Tibial nerve (tissue), 4 donors: ENCODE measurements around the gene TOPBP1. TPM values are rescaled to one million over a fixed set of nuclear protein-coding genes. Genes with fewer than 3 reads are reported as not detected.

ENCODE experiments used
- DNase-seq, 2 donors: peaks; one replicate each; pipeline ENCODE4 v3.0.0-alpha.2; 2019; ENCODE audit warnings: low spot score in 2 of 2
- H3K27ac ChIP-seq, 4 donors: fragments of 200-600 bp; sonication (generic) in 3 of 4; one replicate each; pipeline ENCODE4 v1.5.1; 2017 to 2019; ENCODE audit warnings: mild to moderate bottlenecking in 1 of 4
- H3K27me3 ChIP-seq, 2 donors: fragments of 200-600 bp; sonication (generic) in 1 of 2; one replicate each; pipeline versions ENCODE4 v1.5.1 to v1.6.0; 2017 to 2019
- H3K36me3 ChIP-seq, 3 donors: fragments of 200-600 bp; sonication (generic); one replicate each; pipeline ENCODE4 v1.5.1; 2018 to 2019
- H3K4me1 ChIP-seq, 4 donors: fragments of 200-600 bp; sonication (generic) in 3 of 4; one replicate each; pipeline ENCODE4 v1.5.1; 2017 to 2019
- H3K4me3 ChIP-seq, 4 donors: fragments of 200-600 bp; sonication (generic) in 3 of 4; one replicate each; pipeline ENCODE4 v1.5.1; 2017 to 2019; ENCODE audit warnings: mild to moderate bottlenecking in 1 of 4, moderate library complexity in 1 of 4
- H3K9me3 ChIP-seq, 4 donors: fragments of 200-600 bp; sonication (generic) in 3 of 4; one replicate each; pipeline ENCODE4 v1.5.1; 2017 to 2019
- CTCF ChIP-seq, 5 experiments: fragments of 200-600 bp in 3 of 5; fragments of 450-650 bp in 2 of 5; sonication (generic) in 3 of 5; IDR thresholded peaks; one replicate each; pipeline ENCODE4 v1.5.1; 2016 to 2019; ENCODE audit warnings: antibody characterized with exemption in 5 of 5, mild to moderate bottlenecking in 3 of 5, moderate library complexity in 2 of 5
- EP300 ChIP-seq, 2 donors: sonication (generic); formaldehyde crosslinking; IDR thresholded peaks; one replicate each; pipeline ENCODE4 v1.6.1; 2017; ENCODE audit warnings: antibody characterized with exemption in 2 of 2, mild to moderate bottlenecking in 1 of 2
- POLR2A ChIP-seq, 2 donors: fragments of 450-650 bp; IDR thresholded peaks; one replicate each; pipeline ENCODE4 v1.6.1; 2017; ENCODE audit warnings: antibody characterized with exemption in 2 of 2, mild to moderate bottlenecking in 2 of 2, moderate library complexity in 2 of 2
- WGBS, 2 donors: methylation state at CpG; one replicate each; pipeline ENCODE4 v1.1.5; 2018; 5-methylcytosine and 5-hydroxymethylcytosine counted together
- total RNA-seq, 4 donors: library from RNA; depleted of rRNA; stranded (reverse); fragments of >200 nt; gene quantifications; one replicate each; pipeline ENCODE4 v1.1.0, GENCODE V29; 2016

TOPBP1 gene
- total RNA-seq, 4 donors from 2014 or later: 17.0 to 39.3 (median 22.1) TPM

- WGBS, 2 donors: 85 to 91% methylated on average over 5 to 6 of the region's 7 CpGs
- Histone ChIP-seq H3K9me3 (no peaks in the 10 kb centered on the region), H3K36me3 (no peaks in the 10 kb centered on the region), H3K4me1 (no peaks in the 10 kb centered on the region), H3K27ac (no peak overlapping the region), H3K27me3 (no peaks in the 10 kb centered on the region), H3K4me3 (no peak overlapping the region)
- no peak for DNase-seq
- TF ChIP-seq CTCF (IDR thresholded peaks at IDR 0.05) (no peak), POLR2A (IDR thresholded peaks at IDR 0.05) (no peak), EP300 (IDR thresholded peaks at IDR 0.05) (no peak)
Observed at GRCh38 chr3:133701435-133702358, 40.0 kb upstream of the TOPBP1 start.

- H3K9me3 ChIP-seq: no peaks in the 10 kb centered on the region
- no peaks in the 10 kb centered on the region for H3K4me1 ChIP-seq
- no peaks in the 10 kb centered on the region for H3K36me3 ChIP-seq
- H3K27ac ChIP-seq: no peak overlapping the region
- TF ChIP-seq POLR2A (IDR thresholded peaks at IDR 0.05) (no peak), CTCF (IDR thresholded peaks at IDR 0.05) (no peak), EP300 (IDR thresholded peaks at IDR 0.05) (no peak)
- no peak overlapping the region for H3K4me3 ChIP-seq
- no peak for DNase-seq
- 78 to 87% methylated on average over 6 of the region's 6 CpGs for WGBS, 2 donors
- H3K27me3 ChIP-seq: no peaks in the 10 kb centered on the region
Observed at GRCh38 chr3:133700351-133700750, 38.6 kb upstream of the TOPBP1 start.

GRCh38 chr3:133699903-133700302 lies 38.2 kb upstream of the TOPBP1 start:
- 90 to 98% methylated on average over 3 of the region's 3 CpGs for WGBS, 2 donors
- H3K9me3 ChIP-seq: no peaks in the 10 kb centered on the region
- TF ChIP-seq POLR2A (IDR thresholded peaks at IDR 0.05) (no peak), CTCF (IDR thresholded peaks at IDR 0.05) (no peak), EP300 (IDR thresholded peaks at IDR 0.05) (no peak)

GRCh38 chr3:133699467-133699866 lies 37.7 kb upstream of the TOPBP1 start:
- H3K4me3 ChIP-seq: no peak overlapping the region
- no peak overlapping the region for H3K27ac ChIP-seq
- no peaks in the 10 kb centered on the region for H3K27me3 ChIP-seq
- H3K36me3 ChIP-seq: no peaks in the 10 kb centered on the region
- TF ChIP-seq POLR2A (IDR thresholded peaks at IDR 0.05): no peak
- TF ChIP-seq EP300 (IDR thresholded peaks at IDR 0.05): no peak
- TF ChIP-seq CTCF (IDR thresholded peaks at IDR 0.05): no peak
- no peaks in the 10 kb centered on the region for H3K9me3 ChIP-seq
- H3K4me1 ChIP-seq: no peaks in the 10 kb centered on the region
- DNase-seq: no peak
- 69 to 70% methylated on average over 2 of the region's 2 CpGs for WGBS, 2 donors

More at GRCh38 chr3:133699903-133700302, 38.2 kb upstream of the TOPBP1 start:
- no peaks in the 10 kb centered on the region for H3K4me1 ChIP-seq
- no peaks in the 10 kb centered on the region for H3K36me3 ChIP-seq
- no peaks in the 10 kb centered on the region for H3K27me3 ChIP-seq
- H3K27ac ChIP-seq: no peak overlapping the region
- no peak overlapping the region for H3K4me3 ChIP-seq
- DNase-seq: no peak

- Histone ChIP-seq H3K36me3 (no peaks in the 10 kb centered on the region), H3K9me3 (no peaks in the 10 kb centered on the region), H3K4me1 (no peaks in the 10 kb centered on the region), H3K27ac (no peak overlapping the region), H3K27me3 (no peaks in the 10 kb centered on the region), H3K4me3 (no peak overlapping the region)
- no peak for TF ChIP-seq CTCF (IDR thresholded peaks at IDR 0.05)
- no peak for TF ChIP-seq EP300 (IDR thresholded peaks at IDR 0.05)
- TF ChIP-seq POLR2A (IDR thresholded peaks at IDR 0.05): no peak
- DNase-seq: no peak
- WGBS, 2 donors: 86 to 88% methylated on average over 2 of the region's 2 CpGs
Observed at GRCh38 chr3:133697960-133698359, 36.2 kb upstream of the TOPBP1 start.
